Kidney (tissue), 14 donors: Measurements from ENCODE around the gene GSTM2. TPM values are rescaled to one million over a fixed set of nuclear protein-coding genes. Genes with fewer than 3 reads are reported as not detected.

Source experiments
- DNase-seq, 5 donors: peaks; one replicate each; pipeline ENCODE4 v3.0.0-alpha.2; 2013 to 2020
- FAIRE-seq: peaks from 2 replicates; lab custom pipeline; 2012; peaks lifted over from hg19 to GRCh38; lab: Jason Lieb, UNC
- H3K27ac ChIP-seq, 2 donors: one replicate each; pipeline ENCODE4 v1.7.0; 2013; ENCODE audit warnings: low read depth in 2 of 2, low read length in 2 of 2, inconsistent platforms in 1 of 2
- H3K27me3 ChIP-seq: one replicate; pipeline ENCODE4 v1.7.1; 2013; ENCODE audit warnings: low read length, inconsistent platforms; ENCODE audit not compliant: control insufficient read depth, insufficient read depth
- H3K36me3 ChIP-seq, 3 donors: one replicate each; pipeline versions ENCODE4 v1.7.0 to v1.7.1; 2013; ENCODE audit warnings: low read length in 3 of 3, control low read depth in 1 of 3, inconsistent platforms in 1 of 3; ENCODE audit not compliant: insufficient read depth in 3 of 3, control insufficient read depth in 2 of 3
- H3K4me1 ChIP-seq, 3 donors: one replicate each; pipeline versions ENCODE4 v1.7.0 to v1.7.1; 2013; ENCODE audit warnings: low read length in 3 of 3, inconsistent platforms in 1 of 3, low read depth in 1 of 3; ENCODE audit not compliant: control insufficient read depth in 2 of 3, insufficient read depth in 2 of 3
- H3K4me3 ChIP-seq, 3 donors: one replicate each; pipeline versions ENCODE4 v1.7.0 to v1.8.1; 2013; ENCODE audit warnings: low read length in 3 of 3, control low read depth in 1 of 3, inconsistent platforms in 1 of 3
- H3K9ac ChIP-seq, 3 donors: one replicate each; pipeline versions ENCODE4 v1.7.0 to v1.7.1; 2013; ENCODE audit warnings: low read length in 3 of 3, control low read depth in 1 of 3, inconsistent platforms in 1 of 3
- H3K9me3 ChIP-seq, 3 donors: one replicate each; pipeline versions ENCODE4 v1.7.0 to v1.7.1; 2013; ENCODE audit warnings: low read length in 3 of 3, control low read depth in 1 of 3, inconsistent platforms in 1 of 3; ENCODE audit not compliant: control insufficient read depth in 2 of 3, insufficient read depth in 1 of 3
- intact Hi-C: fragments of 100-400 bp; cut with DNase I; formaldehyde crosslinking; loops from one replicate; pipeline ENCODE4 v1.11.1; 2022
- polyA plus RNA-seq: library from polyadenylated mRNA; stranded (reverse); fragments of 350-450 nt; fragmentation: Illumina TruSeq; extraction: RNeasy Lipid Tissue Mini Kit (QIAGEN cat#74804); gene quantifications from one replicate; pipeline ENCODE4 v1.2.3, GENCODE V29; 2014; ENCODE audit warnings: low read depth, low replicate concordance; ENCODE audit not compliant: insufficient read depth
- total RNA-seq: library from RNA; stranded (reverse); fragmentation: NEBNext Ultra II Directional; extraction: Animal tissue kit (Norgen Biotek cat#: 25700); gene quantifications from one replicate; pipeline ENCODE4 v1.2.1, GENCODE V29; 2021
- TF ChIP-seq, protein P1 (sequence below): IDR thresholded peaks from 3 replicates; pipeline ENCODE4 v1.5.1; 2012; ENCODE audit warnings: mild to moderate bottlenecking, moderate library complexity, borderline replicate concordance; ENCODE audit not compliant: insufficient read depth; ENCODE audit errors: extremely low read depth
- donor health status: control.
- donor health status: control.
- donor health status: control.
- donor health status: control.
- donor health status: control.
- donor health status: DM: yes; HTN: yes; CAD: no.
- donor health status: Normal renal cell carcinoma (clear cell type).

The GSTM2 gene
- total and polyA plus RNA-seq, 2 donors from 2014 or later: 47.1 to 116 TPM

DNA sequence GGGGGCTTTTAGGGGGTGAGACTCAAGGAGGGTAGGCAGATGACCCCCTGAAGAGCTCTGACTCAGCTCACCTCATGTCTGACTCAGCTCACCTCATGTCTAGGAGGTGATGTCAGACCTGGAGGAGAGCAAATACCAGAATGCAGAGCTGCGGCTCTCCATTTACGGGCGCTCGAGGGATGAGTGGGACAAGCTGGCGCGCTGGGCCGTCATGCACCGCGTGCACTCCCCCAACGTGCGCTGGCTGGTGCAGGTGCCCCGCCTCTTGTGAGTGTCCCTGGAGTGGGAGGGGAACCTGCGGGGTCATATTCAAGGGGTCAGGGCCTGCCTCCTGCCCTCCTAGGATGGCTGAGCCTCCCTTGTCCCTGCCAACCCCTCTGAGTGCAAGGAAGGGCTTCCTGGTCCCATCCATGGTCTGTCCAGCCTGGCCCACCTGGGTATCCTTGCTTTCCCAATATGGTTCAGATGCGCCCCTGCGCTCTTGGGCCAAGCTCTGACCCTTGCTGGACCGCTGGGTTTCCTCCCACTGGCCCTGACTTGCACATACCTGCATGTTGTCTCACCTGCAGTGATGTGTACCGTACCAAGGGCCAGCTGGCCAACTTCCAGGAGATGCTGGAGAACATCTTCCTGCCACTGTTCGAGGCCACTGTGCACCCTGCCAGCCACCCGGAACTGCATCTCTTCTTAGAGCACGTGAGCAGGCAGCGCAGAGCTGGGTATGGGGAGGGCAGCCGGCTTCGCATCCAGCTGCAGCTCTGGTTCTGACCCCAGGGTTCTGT lies 39.1 kb upstream of the GSTM2 start:
- TF ChIP-seq, protein P1, sequence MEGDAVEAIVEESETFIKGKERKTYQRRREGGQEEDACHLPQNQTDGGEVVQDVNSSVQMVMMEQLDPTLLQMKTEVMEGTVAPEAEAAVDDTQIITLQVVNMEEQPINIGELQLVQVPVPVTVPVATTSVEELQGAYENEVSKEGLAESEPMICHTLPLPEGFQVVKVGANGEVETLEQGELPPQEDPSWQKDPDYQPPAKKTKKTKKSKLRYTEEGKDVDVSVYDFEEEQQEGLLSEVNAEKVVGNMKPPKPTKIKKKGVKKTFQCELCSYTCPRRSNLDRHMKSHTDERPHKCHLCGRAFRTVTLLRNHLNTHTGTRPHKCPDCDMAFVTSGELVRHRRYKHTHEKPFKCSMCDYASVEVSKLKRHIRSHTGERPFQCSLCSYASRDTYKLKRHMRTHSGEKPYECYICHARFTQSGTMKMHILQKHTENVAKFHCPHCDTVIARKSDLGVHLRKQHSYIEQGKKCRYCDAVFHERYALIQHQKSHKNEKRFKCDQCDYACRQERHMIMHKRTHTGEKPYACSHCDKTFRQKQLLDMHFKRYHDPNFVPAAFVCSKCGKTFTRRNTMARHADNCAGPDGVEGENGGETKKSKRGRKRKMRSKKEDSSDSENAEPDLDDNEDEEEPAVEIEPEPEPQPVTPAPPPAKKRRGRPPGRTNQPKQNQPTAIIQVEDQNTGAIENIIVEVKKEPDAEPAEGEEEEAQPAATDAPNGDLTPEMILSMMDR: no peak
- H3K36me3 ChIP-seq: peaks cover 2 to 39% (median 17%) of the 10 kb centered on the region in 3 donors
- H3K27ac ChIP-seq: no peak overlapping the region
- no peak overlapping the region for H3K4me3 ChIP-seq
- no peaks in the 10 kb centered on the region for H3K27me3 ChIP-seq
- peak in 1 of 5 donors; percentile 66 for DNase-seq
- H3K9ac ChIP-seq: no peak overlapping the region
- intact Hi-C loops: loop anchor here (10.0 kb wide), 1 partner anchor 94 kb away; the partner anchor contains the start of gene GPR61
- H3K9me3 ChIP-seq: no peaks in the 10 kb centered on the region
- peaks cover 0 to 2% (median 0%) of the 10 kb centered on the region in 3 donors for H3K4me1 ChIP-seq
- no peak for FAIRE-seq

DNA sequence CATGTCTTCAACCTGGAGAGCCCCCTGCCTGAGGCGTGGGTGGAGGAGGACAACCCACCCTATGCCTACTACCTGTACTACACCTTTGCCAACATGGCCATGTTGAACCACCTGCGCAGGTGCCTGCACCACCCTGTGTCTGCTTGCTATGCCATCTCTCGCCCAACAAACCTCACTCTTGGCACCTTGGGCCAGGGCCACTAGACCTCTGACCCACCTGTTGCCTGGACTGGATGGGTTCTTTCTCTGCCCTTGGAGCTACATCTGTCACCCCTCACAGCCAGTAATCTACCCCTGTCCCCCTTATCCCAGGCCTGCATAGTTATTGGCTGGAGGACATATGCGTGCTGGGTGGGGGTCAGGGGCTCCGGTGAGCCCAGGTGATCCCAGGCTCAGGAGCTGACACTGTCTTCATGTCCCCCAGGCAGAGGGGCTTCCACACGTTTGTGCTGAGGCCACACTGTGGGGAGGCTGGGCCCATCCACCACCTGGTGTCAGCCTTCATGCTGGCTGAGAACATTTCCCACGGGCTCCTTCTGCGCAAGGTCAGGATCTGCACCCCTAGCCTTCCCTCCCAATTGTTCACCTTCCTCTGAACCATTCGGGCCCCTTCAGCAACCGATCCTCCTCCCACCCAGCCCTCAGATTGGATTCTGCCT lies 38.4 kb upstream of the GSTM2 start:
- no peak for FAIRE-seq
- Histone ChIP-seq H3K9me3 (no peaks in the 10 kb centered on the region), H3K36me3 (peaks cover 2 to 39% (median 17%) of the 10 kb centered on the region in 3 donors), H3K4me1 (peaks cover 0 to 1% (median 0%) of the 10 kb centered on the region in 3 donors), H3K4me3 (no peak overlapping the region), H3K27me3 (no peaks in the 10 kb centered on the region), H3K27ac (no peak overlapping the region), H3K9ac (no peak overlapping the region)
- no peak for DNase-seq
- intact Hi-C loops: loop anchor here (10.0 kb wide), 1 partner anchor 95 kb away; the partner anchor contains the start of gene GPR61
- TF ChIP-seq, protein P1: no peak

DNA sequence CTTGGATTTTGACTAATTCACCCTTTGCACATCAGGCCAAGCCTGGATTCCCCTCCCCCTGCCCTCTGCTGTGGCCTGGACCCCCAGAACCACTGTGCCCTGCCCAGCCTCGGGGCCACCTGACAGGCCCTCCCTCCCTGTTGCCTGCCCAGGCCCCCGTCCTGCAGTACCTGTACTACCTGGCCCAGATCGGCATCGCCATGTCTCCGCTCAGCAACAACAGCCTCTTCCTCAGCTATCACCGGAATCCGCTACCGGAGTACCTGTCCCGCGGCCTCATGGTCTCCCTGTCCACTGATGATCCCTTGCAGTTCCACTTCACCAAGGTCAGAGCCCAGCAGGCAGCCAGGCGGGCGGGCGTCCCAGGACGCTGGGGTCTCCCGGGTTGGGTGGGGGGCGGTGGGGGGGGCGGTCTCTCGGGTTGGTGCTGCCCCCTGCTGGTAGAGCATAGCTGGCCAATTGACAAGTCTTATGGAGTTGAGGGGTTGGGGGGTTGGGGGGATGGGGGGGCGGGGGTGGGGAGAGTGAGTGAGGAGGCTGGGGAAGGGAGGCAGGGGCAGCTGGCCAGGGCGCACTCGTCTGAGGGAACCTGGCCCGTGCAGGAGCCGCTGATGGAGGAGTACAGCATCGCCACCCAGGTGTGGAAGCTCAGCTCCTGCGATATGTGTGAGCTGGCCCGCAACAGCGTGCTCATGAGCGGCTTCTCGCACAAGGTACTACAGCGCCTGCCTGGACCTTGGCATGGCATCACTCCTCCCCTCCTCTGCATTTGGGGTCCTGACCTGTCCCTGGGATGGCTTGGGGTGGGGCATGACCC lies 37.6 kb upstream of the GSTM2 start:
- H3K9me3 ChIP-seq: no peaks in the 10 kb centered on the region
- TF ChIP-seq, protein P1: peak; percentile 40
- FAIRE-seq (no peak), DNase-seq (peak in 1 of 5 donors; percentile 76)
- no peaks in the 10 kb centered on the region for H3K27me3 ChIP-seq
- peaks cover 2 to 39% (median 17%) of the 10 kb centered on the region in 3 donors for H3K36me3 ChIP-seq
- no peak overlapping the region for H3K9ac ChIP-seq
- no peak overlapping the region for H3K4me3 ChIP-seq
- H3K27ac ChIP-seq: no peak overlapping the region
- peaks cover 0 to 4% (median 0%) of the 10 kb centered on the region in 3 donors for H3K4me1 ChIP-seq
- intact Hi-C loops: no loop called here
